ENCODE results near the gene FPR1. TPM values are rescaled to one million over a fixed set of nuclear protein-coding genes. Genes with fewer than 3 reads are reported as not detected.
A peak's percentile ranks its signal among the peaks of the same experiment; 100 is the strongest.

FPR1 gene
- total and polyA plus RNA-seq, 2 of the 8 experiments (the other 6 are each of a cell fraction or from before 2014, with no cell fraction given) = 0.11 TPM; not detected in 1

- no peak for TF ChIP-seq RFX5 (IDR thresholded peaks at IDR 0.05; ENCODE audit: borderline replicate concordance, low read depth, low read length)
- peak; percentile 73 for TF ChIP-seq E2F6 (IDR thresholded peaks at IDR 0.05)
- TF ChIP-seq, protein P1, sequence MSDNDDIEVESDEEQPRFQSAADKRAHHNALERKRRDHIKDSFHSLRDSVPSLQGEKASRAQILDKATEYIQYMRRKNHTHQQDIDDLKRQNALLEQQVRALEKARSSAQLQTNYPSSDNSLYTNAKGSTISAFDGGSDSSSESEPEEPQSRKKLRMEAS (IDR thresholded peaks at IDR 0.05) = peak; percentile 71
- TF ChIP-seq KDM4A (IDR thresholded peaks at IDR 0.05; ENCODE audit: low read depth, low read length, severe bottlenecking) = peak; percentile 96
- 0 out of 2 replicates have a peak, but pooled peaks have one; percentile 5 for TF ChIP-seq BACH1 (IDR thresholded peaks at IDR 0.05; ENCODE audit: low read length)
- TF ChIP-seq TBP (IDR thresholded peaks at IDR 0.05; ENCODE audit: low read depth, low read length) = no peak
- TF ChIP-seq SUZ12 (IDR thresholded peaks at IDR 0.05; ENCODE audit: low read length) = peak; percentile 84
- TF ChIP-seq EZH2 (IDR thresholded peaks at IDR 0.05; ENCODE audit: low read depth, low read length, severe bottlenecking) = peak; percentile 75
Measured at GRCh38 chr19:51719251-51719988, 32.3 kb downstream of the FPR1 start (continued).
